Osteoblast (primary cell): Measurements from ENCODE around the gene TESMIN. TPM values are rescaled to one million over a fixed set of nuclear protein-coding genes. Genes with fewer than 3 reads are reported as not detected.

Source experiments
- total RNA-seq: library from RNA; depleted of rRNA; stranded (reverse); fragments of >200 nt; gene quantifications from 2 replicates; pipeline ENCODE4 v1.2.3, GENCODE V29; 2012

The TESMIN gene
- total RNA-seq, 1 donor = not detected

Other genes starting within 250 kb of the TESMIN start
- not detected in 2 replicates for gene GAL, start 67.0 kb downstream of the TESMIN start, total RNA-seq
- 29.3 and 30.4 TPM in 2 replicates for gene CPT1A, start 90.4 kb upstream of the TESMIN start, total RNA-seq
- 45.7 and 51.0 TPM in 2 replicates for gene MRPL21, start 152.3 kb upstream of the TESMIN start, total RNA-seq
- gene IGHMBP2, start 152.4 kb upstream of the TESMIN start, total RNA-seq = 10.9 and 11.8 TPM in 2 replicates
- gene MRGPRD, start 229.5 kb upstream of the TESMIN start, total RNA-seq = not detected in 2 replicates